ENCODE results near the gene DNAH7.

Gene DNAH7

GRCh38 chr2:195967336-195967735, 101.3 kb downstream of the DNAH7 start:
- DNase-seq (ENCODE audit: low spot score): no peak
- POLR2A ChIA-PET (ENCODE audit: low non-redundant PET): no interaction called here
- no peak for TF ChIP-seq CTCF (conservative IDR thresholded peaks at IDR 0.05; ENCODE audit: low read depth)
- H3K27ac ChIP-seq: no peak overlapping the region
- CTCF ChIA-PET: no interaction called here

GRCh38 chr2:195961873-195962272, 106.8 kb downstream of the DNAH7 start:
- no peak for DNase-seq (ENCODE audit: low spot score)
- ChIA-PET POLR2A (ENCODE audit: low non-redundant PET) (no interaction called here), CTCF (no interaction called here)
- no peak for TF ChIP-seq CTCF (conservative IDR thresholded peaks at IDR 0.05; ENCODE audit: low read depth)
- no peak overlapping the region for H3K27ac ChIP-seq

- ChIA-PET POLR2A (ENCODE audit: low non-redundant PET) (no interaction called here), CTCF (no interaction called here)
- no peak for DNase-seq (ENCODE audit: low spot score)
- H3K27ac ChIP-seq: no peak overlapping the region
- no peak for TF ChIP-seq CTCF (conservative IDR thresholded peaks at IDR 0.05; ENCODE audit: low read depth)
These were observed 109.3 kb downstream of the DNAH7 start for GRCh38 chr2:195959341-195959740.

DNA sequence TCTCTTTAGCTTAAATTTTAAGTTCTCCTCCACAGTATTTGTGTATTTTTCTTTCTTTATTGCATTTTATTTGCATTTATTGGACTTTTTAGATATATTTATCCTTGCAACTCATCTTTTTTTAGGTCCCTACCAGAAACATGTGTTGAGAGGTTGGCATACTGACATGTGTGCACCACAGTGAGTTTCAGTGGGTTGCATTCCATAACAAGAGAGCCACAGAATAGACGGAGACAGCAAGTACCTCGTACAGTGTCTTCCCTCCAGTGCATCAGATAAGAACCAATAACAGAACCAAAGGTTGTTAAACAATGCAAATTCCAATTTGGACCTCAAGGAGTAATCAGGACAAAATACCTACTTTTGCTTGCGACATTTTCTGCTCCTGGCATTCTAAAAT, 111.9 kb downstream of the DNAH7 start:
- ChIA-PET POLR2A (ENCODE audit: low non-redundant PET) (no interaction called here), CTCF (no interaction called here)
- H3K27ac ChIP-seq: no peak overlapping the region
- TF ChIP-seq CTCF (conservative IDR thresholded peaks at IDR 0.05; ENCODE audit: low read depth): no peak
- DNase-seq (ENCODE audit: low spot score): no peak

- H3K27ac ChIP-seq: no peak overlapping the region
- TF ChIP-seq CTCF (conservative IDR thresholded peaks at IDR 0.05; ENCODE audit: low read depth): no peak
- no peak for DNase-seq (ENCODE audit: low spot score)
- CTCF ChIA-PET: interaction anchor here (0.7 kb wide), 1 partner anchor 229 kb away, joined by 3 read pairs; no protein-coding TSS in a partner anchor
- POLR2A ChIA-PET (ENCODE audit: low non-redundant PET): no interaction called here
These were observed 123.6 kb downstream of the DNAH7 start for GRCh38 chr2:195945056-195945455.

- no peak overlapping the region for H3K27ac ChIP-seq
- DNase-seq (ENCODE audit: low spot score): no peak
- no peak for TF ChIP-seq CTCF (conservative IDR thresholded peaks at IDR 0.05; ENCODE audit: low read depth)
- POLR2A ChIA-PET (ENCODE audit: low non-redundant PET): no interaction called here
- CTCF ChIA-PET: no interaction called here
These were observed 131.5 kb downstream of the DNAH7 start for GRCh38 chr2:195937176-195937575.

- H3K27ac ChIP-seq: no peak overlapping the region
- CTCF ChIA-PET: no interaction called here
- POLR2A ChIA-PET (ENCODE audit: low non-redundant PET): no interaction called here
- no peak for TF ChIP-seq CTCF (conservative IDR thresholded peaks at IDR 0.05; ENCODE audit: low read depth)
- no peak for DNase-seq (ENCODE audit: low spot score)
These were observed 134.2 kb downstream of the DNAH7 start for GRCh38 chr2:195934484-195934883.
